HCT116 (cell line): ENCODE data around the gene TMTC4. TPM values are rescaled to one million over a fixed set of nuclear protein-coding genes. Genes with fewer than 3 reads are reported as not detected.
A peak's percentile ranks its signal among the peaks of the same experiment; 100 is the strongest.

ENCODE experiments used
- ATAC-seq: fragments of 200-7000 bp; cut with Tn5 transposase; 2 replicates; pipeline ENCODE4 v1.9.1; 2020; ENCODE audit warnings: mild to moderate bottlenecking, moderate library complexity
- BruUV-seq: library from RNA; stranded (reverse); fragments of 400-500 nt; replicated peaks from 2 replicates; lab custom pipeline; 2021; lab: Mats Ljungman, UMichigan
- CTCF ChIA-PET: fragments of 300-600 bp; sonication (Branson Sonifier 250); formaldehyde crosslinking; loops from one replicate; lab custom pipeline; 2021; ENCODE audit warnings: antibody characterized with exemption; lab: Charles Lee
- POLR2A ChIA-PET: fragments of 300-600, 350-600 bp; sonication (Branson Sonifier 250); formaldehyde crosslinking; loops from one replicate; lab custom pipeline; 2021; ENCODE audit warnings: antibody characterized with exemption; lab: Charles Lee
- RAD21 ChIA-PET, 2 experiments: fragments of 300-600 bp; sonication (Branson Sonifier 250); formaldehyde crosslinking; loops; one replicate each; lab custom pipeline; 2023; ENCODE audit warnings: low total read pairs in 2 of 2; ENCODE audit not compliant: uncharacterized antibody in 2 of 2, unreplicated experiment in 2 of 2, low non-redundant PET in 1 of 2; lab: Charles Lee
- DNase-seq: peaks from one replicate; pipeline ENCODE4 v3.0.0-alpha.2; 2010; ENCODE audit warnings: low read depth, low spot score
- H2AFZ ChIP-seq: fragments of 200-600 bp; shearing (Covaris generic), sonication (generic); 2 replicates; pipeline ENCODE4 v1.6.1; 2017; ENCODE audit warnings: low read depth, mixed run types, mixed read lengths, antibody characterized with exemption, low read length; ENCODE audit not compliant: poor library complexity, severe bottlenecking
- H3K27ac ChIP-seq: 2 replicates; pipeline ENCODE4 v1.5.1; 2012; ENCODE audit warnings: low read depth, low read length
- H3K27me3 ChIP-seq: fragments of 200-600 bp; sonication (generic); 2 replicates; pipeline ENCODE4 v1.6.1; 2016; ENCODE audit warnings: mixed run types, low read length, mixed read lengths; ENCODE audit not compliant: insufficient read depth
- H3K36me3 ChIP-seq, 2 experiments: fragments of 200-500 bp in 1 of 2; fragments of 200-600 bp in 1 of 2; sonication (Bioruptor generic) in 1 of 2; sonication (generic) in 1 of 2; 2 replicates each; pipeline versions ENCODE4 v1.5.1 to v1.6.1; 2014 to 2016; ENCODE audit warnings: low read length in 2 of 2, inconsistent platforms in 1 of 2, mixed read lengths in 1 of 2, mixed run types in 1 of 2; ENCODE audit not compliant: insufficient read depth in 2 of 2, control insufficient read depth in 1 of 2
- H3K4me1 ChIP-seq, 2 experiments: fragments of 200-600 bp in 1 of 2; sonication (generic) in 1 of 2; 2 replicates each; pipeline versions ENCODE4 v1.5.1 to v1.6.1; 2012 to 2017; ENCODE audit warnings: low read length in 2 of 2, inconsistent platforms in 1 of 2, mild to moderate bottlenecking in 1 of 2, mixed read lengths in 1 of 2, mixed run types in 1 of 2, moderate library complexity in 1 of 2; ENCODE audit not compliant: insufficient read depth in 2 of 2, control insufficient read depth in 1 of 2
- H3K4me2 ChIP-seq: fragments of 200-600 bp; sonication (generic); 2 replicates; pipeline ENCODE4 v1.6.1; 2017; ENCODE audit warnings: mixed run types, low read length, mixed read lengths
- H3K4me3 ChIP-seq, 2 experiments: fragments of 200-600 bp in 1 of 2; sonication (generic) in 1 of 2; replicated peaks in 1 of 2; 2 replicates each; pipeline ENCODE4 v1.5.1; 2011 to 2016; ENCODE audit warnings: low read length in 2 of 2, control low read depth in 1 of 2, low read depth in 1 of 2, mild to moderate bottlenecking in 1 of 2, mixed read lengths in 1 of 2, mixed run types in 1 of 2
- H3K79me2 ChIP-seq: fragments of 200-600 bp; sonication (generic); 2 replicates; pipeline ENCODE4 v1.6.1; 2017; ENCODE audit warnings: mild to moderate bottlenecking, mixed run types, low read length, moderate library complexity, mixed read lengths; ENCODE audit not compliant: insufficient read depth
- H3K9ac ChIP-seq: fragments of 200-600 bp; sonication (generic); 2 replicates; pipeline ENCODE4 v1.6.1; 2016; ENCODE audit warnings: low read length, mixed read lengths
- H3K9me2 ChIP-seq: fragments of 200-600 bp; sonication (generic), shearing (Covaris generic); 2 replicates; pipeline ENCODE4 v1.6.1; 2017; ENCODE audit warnings: mixed run types, mild to moderate bottlenecking, moderate library complexity; ENCODE audit not compliant: insufficient read depth
- H3K9me3 ChIP-seq, 2 experiments: fragments of 200-500 bp in 1 of 2; fragments of 200-600 bp in 1 of 2; sonication (Bioruptor generic) in 1 of 2; sonication (generic) in 1 of 2; 2 replicates each; pipeline ENCODE4 v1.6.1; 2014 to 2017; ENCODE audit warnings: low read length in 2 of 2, mixed read lengths in 2 of 2, inconsistent platforms in 1 of 2, low read depth in 1 of 2, mild to moderate bottlenecking in 1 of 2, mixed run types in 1 of 2, moderate library complexity in 1 of 2; ENCODE audit not compliant: control insufficient read depth in 1 of 2, insufficient read depth in 1 of 2
- H4K20me1 ChIP-seq: fragments of 200-600 bp; sonication (generic), shearing (Covaris generic); 2 replicates; pipeline ENCODE4 v1.6.1; 2017; ENCODE audit warnings: mixed run types, mild to moderate bottlenecking, moderate library complexity; ENCODE audit not compliant: insufficient read depth
- CBX3 ChIP-seq: IDR thresholded peaks from 2 replicates; pipeline ENCODE4 v1.6.1; 2012; ENCODE audit warnings: low read depth
- EGR1 ChIP-seq: IDR thresholded peaks from 2 replicates; pipeline ENCODE4 v1.6.1; 2012; ENCODE audit warnings: low read depth
- ELF1 ChIP-seq: IDR thresholded peaks from 2 replicates; pipeline ENCODE4 v1.6.1; 2012; ENCODE audit warnings: low read depth, borderline replicate concordance
- EZH2phosphoT487 ChIP-seq: fragments of 200-600 bp; IDR thresholded peaks from 2 replicates; pipeline ENCODE4 v1.6.1; 2018; ENCODE audit warnings: antibody characterized with exemption, borderline replicate concordance
- FOSL1 ChIP-seq: IDR thresholded peaks from 2 replicates; pipeline ENCODE4 v1.6.1; 2012; ENCODE audit warnings: low read depth
- POLR2A ChIP-seq: IDR thresholded peaks from 2 replicates; pipeline ENCODE4 v1.7.0; 2011; ENCODE audit warnings: borderline replicate concordance; ENCODE audit not compliant: insufficient read depth, insufficient read length; ENCODE audit errors: extremely low read depth
- POLR2AphosphoS5 ChIP-seq: IDR thresholded peaks from 2 replicates; pipeline ENCODE4 v1.6.1; 2011; ENCODE audit warnings: mild to moderate bottlenecking, low read depth, low read length, moderate library complexity
- RAD21 ChIP-seq: IDR thresholded peaks from 2 replicates; pipeline ENCODE4 v1.6.1; 2012; ENCODE audit warnings: low read depth, mild to moderate bottlenecking
- SIN3A ChIP-seq: IDR thresholded peaks from 2 replicates; pipeline ENCODE4 v1.6.1; 2012; ENCODE audit warnings: low read depth
- SP1 ChIP-seq: IDR thresholded peaks from 2 replicates; pipeline ENCODE4 v1.6.1; 2012; ENCODE audit warnings: low read depth
- SRF ChIP-seq: IDR thresholded peaks from 2 replicates; pipeline ENCODE4 v1.6.1; 2012; ENCODE audit warnings: low read depth
- TCF7L2 ChIP-seq: IDR thresholded peaks from 2 replicates; pipeline ENCODE4 v1.7.0; 2011; ENCODE audit warnings: borderline replicate concordance, inconsistent platforms; ENCODE audit not compliant: insufficient read depth, insufficient read length; ENCODE audit errors: extremely low read depth
- YY1 ChIP-seq: IDR thresholded peaks from 2 replicates; pipeline ENCODE4 v1.6.1; 2011; ENCODE audit warnings: low read length, low read depth, moderate library complexity, mild to moderate bottlenecking; ENCODE audit not compliant: insufficient replicate concordance; ENCODE audit errors: extremely low read depth
- intact Hi-C: fragments of 100-400 bp; cut with micrococcal nuclease; formaldehyde crosslinking; loops from 2 replicates; pipeline ENCODE4 v1.10.0; 2022
- total RNA-seq: library from RNA; stranded (reverse); gene quantifications from one replicate; pipeline ENCODE4 v1.2.1, GENCODE V29; 2021; ENCODE audit not compliant: unreplicated experiment
- TF ChIP-seq, protein P1 (sequence below), 3 experiments: fragments of 200-600 bp in 1 of 3; sonication (generic) in 1 of 3; IDR thresholded peaks in 2 of 3; conservative IDR thresholded peaks in 1 of 3; 2 replicates each; pipeline ENCODE4 v1.5.1; 2012 to 2017; ENCODE audit warnings: low read depth in 2 of 3, low read length in 2 of 3, antibody characterized with exemption in 1 of 3, borderline replicate concordance in 1 of 3, control low read depth in 1 of 3, mild to moderate bottlenecking in 1 of 3, mixed read lengths in 1 of 3, mixed run types in 1 of 3, moderate library complexity in 1 of 3; ENCODE audit not compliant: insufficient read depth in 1 of 3
- TF ChIP-seq, protein P2 (sequence below): IDR thresholded peaks from 2 replicates; pipeline ENCODE4 v1.6.1; 2012
- TF ChIP-seq, protein P3 (sequence below): IDR thresholded peaks from 2 replicates; pipeline ENCODE4 v1.6.1; 2012
- TF ChIP-seq, protein P4 (sequence below): IDR thresholded peaks from 2 replicates; pipeline ENCODE4 v1.6.1; 2011; ENCODE audit warnings: mild to moderate bottlenecking, low read length, moderate library complexity; ENCODE audit not compliant: insufficient replicate concordance; ENCODE audit errors: extremely low read depth

TMTC4 gene
- total RNA-seq, 1 experiment from 2014 or later: 23.6 TPM

DNA sequence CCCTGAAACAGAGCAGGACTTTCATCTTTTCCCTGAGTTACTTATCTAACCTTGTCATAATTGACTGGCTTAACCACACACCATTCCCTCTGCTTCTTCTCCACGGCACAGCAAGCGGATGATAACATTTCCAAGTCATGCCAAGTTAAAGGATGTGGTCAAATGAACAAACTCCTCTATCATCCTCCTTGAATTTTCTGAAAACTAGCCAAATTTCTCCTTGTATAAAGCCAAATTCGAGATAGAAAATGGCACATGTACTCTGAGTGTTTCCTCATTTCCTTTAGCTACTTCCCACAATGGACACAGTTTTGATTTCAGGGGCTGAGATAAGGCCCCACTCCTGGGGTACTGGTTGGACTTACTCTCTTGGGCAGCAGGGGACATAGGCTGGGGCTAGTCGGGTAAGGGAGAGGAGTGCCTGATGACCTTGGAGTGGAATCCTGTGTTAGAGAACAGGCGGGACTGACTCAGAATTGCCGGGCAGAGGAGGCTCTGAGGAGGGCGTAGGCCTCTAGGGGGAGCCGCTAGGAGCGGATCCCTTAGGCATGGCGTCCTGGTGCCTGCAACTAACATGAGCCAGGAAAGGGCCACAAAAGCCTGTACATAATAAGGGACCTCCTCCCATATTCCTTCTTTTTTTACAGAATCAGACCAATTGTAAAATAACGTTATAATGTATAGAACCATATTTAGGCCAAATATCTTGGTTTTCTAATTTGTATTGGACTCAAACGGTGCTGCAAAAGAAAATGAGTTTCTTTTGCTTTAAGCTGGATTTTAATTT is 20.3 kb upstream of the TMTC4 start (continued):
- TF ChIP-seq EGR1 (no peak), FOSL1 (0 out of 2 replicates have a peak, but pooled peaks have one; percentile 10), SIN3A (no peak)

DNA sequence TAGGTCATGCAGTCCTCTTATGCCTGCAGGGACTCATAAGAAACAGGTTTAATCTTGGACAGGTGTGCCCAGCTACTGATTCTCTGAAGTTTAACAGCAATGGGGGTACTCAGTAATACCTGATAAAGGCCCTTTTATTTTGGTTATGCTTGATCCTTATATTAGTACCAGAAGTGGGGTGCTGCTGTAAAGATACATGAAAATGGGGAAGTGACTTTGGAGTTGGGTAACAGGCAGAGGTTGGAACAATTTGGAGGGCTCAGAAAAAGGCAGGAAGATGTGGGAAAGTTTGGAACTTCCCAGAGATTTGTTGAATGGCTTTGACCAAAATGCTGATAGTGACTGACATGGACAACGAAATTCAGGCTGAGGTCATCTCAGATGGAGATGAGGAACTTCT is 14.6 kb upstream of the TMTC4 start:
- POLR2A ChIA-PET: no interaction called here

More for the DNA sequence above, 14.6 kb upstream of the TMTC4 start:
- Histone ChIP-seq H4K20me1 (no peaks in the 10 kb centered on the region), H3K27me3 (no peaks in the 10 kb centered on the region), H3K4me2 (no peak overlapping the region), H3K9me2 (no peaks in the 10 kb centered on the region), H3K27ac (no peak overlapping the region), H3K9me3 (peaks cover 0 to 14% of the 10 kb centered on the region in 2 experiments; a peak in 2 of 4 replicates), H3K4me1 (no peaks in the 10 kb centered on the region), H3K36me3 (no peaks in the 10 kb centered on the region), H3K4me3 (no peak overlapping the region), H3K79me2 (no peaks in the 10 kb centered on the region), H3K9ac (no peak overlapping the region), H2AFZ (no peak overlapping the region)
- ChIA-PET RAD21 (no interaction called here), CTCF (no interaction called here)
- BruUV-seq: no TSS peak
- intact Hi-C loops: no loop called here
- ATAC-seq (no peak), DNase-seq (no peak)
- TF ChIP-seq RAD21 (no peak), POLR2AphosphoS5 (no peak), CBX3 (no peak), ELF1 (no peak), EGR1 (no peak), YY1 (no peak), SP1 (no peak), EZH2phosphoT487 (no peak), SRF (no peak), POLR2A (no peak), TCF7L2 (no peak), SIN3A (no peak)
- TF ChIP-seq, protein P1, sequence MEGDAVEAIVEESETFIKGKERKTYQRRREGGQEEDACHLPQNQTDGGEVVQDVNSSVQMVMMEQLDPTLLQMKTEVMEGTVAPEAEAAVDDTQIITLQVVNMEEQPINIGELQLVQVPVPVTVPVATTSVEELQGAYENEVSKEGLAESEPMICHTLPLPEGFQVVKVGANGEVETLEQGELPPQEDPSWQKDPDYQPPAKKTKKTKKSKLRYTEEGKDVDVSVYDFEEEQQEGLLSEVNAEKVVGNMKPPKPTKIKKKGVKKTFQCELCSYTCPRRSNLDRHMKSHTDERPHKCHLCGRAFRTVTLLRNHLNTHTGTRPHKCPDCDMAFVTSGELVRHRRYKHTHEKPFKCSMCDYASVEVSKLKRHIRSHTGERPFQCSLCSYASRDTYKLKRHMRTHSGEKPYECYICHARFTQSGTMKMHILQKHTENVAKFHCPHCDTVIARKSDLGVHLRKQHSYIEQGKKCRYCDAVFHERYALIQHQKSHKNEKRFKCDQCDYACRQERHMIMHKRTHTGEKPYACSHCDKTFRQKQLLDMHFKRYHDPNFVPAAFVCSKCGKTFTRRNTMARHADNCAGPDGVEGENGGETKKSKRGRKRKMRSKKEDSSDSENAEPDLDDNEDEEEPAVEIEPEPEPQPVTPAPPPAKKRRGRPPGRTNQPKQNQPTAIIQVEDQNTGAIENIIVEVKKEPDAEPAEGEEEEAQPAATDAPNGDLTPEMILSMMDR (IDR thresholded peaks at IDR 0.05 in 2 of 3, conservative IDR thresholded peaks at IDR 0.05 in 1 of 3; ENCODE audit: borderline replicate concordance in 1 of 3, insufficient read depth in 1 of 3, low read depth in 2 of 3, low read length in 2 of 3): no peak
- TF ChIP-seq, protein P2, sequence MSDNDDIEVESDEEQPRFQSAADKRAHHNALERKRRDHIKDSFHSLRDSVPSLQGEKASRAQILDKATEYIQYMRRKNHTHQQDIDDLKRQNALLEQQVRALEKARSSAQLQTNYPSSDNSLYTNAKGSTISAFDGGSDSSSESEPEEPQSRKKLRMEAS: no peak
- TF ChIP-seq, protein P3, sequence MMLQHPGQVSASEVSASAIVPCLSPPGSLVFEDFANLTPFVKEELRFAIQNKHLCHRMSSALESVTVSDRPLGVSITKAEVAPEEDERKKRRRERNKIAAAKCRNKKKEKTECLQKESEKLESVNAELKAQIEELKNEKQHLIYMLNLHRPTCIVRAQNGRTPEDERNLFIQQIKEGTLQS: no peak
- TF ChIP-seq, protein P4, sequence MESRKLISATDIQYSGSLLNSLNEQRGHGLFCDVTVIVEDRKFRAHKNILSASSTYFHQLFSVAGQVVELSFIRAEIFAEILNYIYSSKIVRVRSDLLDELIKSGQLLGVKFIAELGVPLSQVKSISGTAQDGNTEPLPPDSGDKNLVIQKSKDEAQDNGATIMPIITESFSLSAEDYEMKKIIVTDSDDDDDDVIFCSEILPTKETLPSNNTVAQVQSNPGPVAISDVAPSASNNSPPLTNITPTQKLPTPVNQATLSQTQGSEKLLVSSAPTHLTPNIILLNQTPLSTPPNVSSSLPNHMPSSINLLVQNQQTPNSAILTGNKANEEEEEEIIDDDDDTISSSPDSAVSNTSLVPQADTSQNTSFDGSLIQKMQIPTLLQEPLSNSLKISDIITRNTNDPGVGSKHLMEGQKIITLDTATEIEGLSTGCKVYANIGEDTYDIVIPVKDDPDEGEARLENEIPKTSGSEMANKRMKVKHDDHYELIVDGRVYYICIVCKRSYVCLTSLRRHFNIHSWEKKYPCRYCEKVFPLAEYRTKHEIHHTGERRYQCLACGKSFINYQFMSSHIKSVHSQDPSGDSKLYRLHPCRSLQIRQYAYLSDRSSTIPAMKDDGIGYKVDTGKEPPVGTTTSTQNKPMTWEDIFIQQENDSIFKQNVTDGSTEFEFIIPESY: no peak
